Sigmoid colon (tissue), 3 donors: ENCODE measurements around the gene GPR150.

ENCODE experiments used
- CTCF ChIP-seq, 4 experiments: fragments of 450-650 bp in 3 of 4; fragments of 200-600 bp in 1 of 4; IDR thresholded peaks; one replicate each; pipeline ENCODE4 v1.5.1; 2016 to 2019; ENCODE audit warnings: antibody characterized with exemption in 4 of 4, mild to moderate bottlenecking in 3 of 4, moderate library complexity in 2 of 4
- POLR2A ChIP-seq, 2 donors: fragments of 450-650 bp; IDR thresholded peaks; one replicate each; pipeline ENCODE4 v1.6.1; 2016; ENCODE audit warnings: antibody characterized with exemption in 2 of 2, mild to moderate bottlenecking in 2 of 2, moderate library complexity in 2 of 2

- TF ChIP-seq CTCF (IDR thresholded peaks at IDR 0.05) (no peak), POLR2A (IDR thresholded peaks at IDR 0.05) (no peak)
Observed at GRCh38 chr5:95628933-95629332, 9.0 kb downstream of the GPR150 start.
